ENCODE results near the gene NAAA. TPM values are rescaled to one million over a fixed set of nuclear protein-coding genes. Genes with fewer than 3 reads are reported as not detected.

NAAA gene
- total and polyA plus RNA-seq, 2 of the 13 experiments (the other 11 are each of a cell fraction or from before 2014, with no cell fraction given) = 22.4 to 24.6 TPM

- TF ChIP-seq ZBTB3 (CRISPR knock-in tag; IDR thresholded peaks at IDR 0.05; ENCODE audit: borderline replicate concordance, low read depth) = no peak
- no peak for TF ChIP-seq NFATC3 (CRISPR knock-in tag; IDR thresholded peaks at IDR 0.05)
- peak; percentile 69; the same call in 1 of the 2 replicates for TF ChIP-seq ZNF430 (CRISPR knock-in tag; IDR thresholded peaks at IDR 0.05)
- TF ChIP-seq ZNF143 (CRISPR knock-in tag; IDR thresholded peaks at IDR 0.05) = no peak
- TF ChIP-seq ZNF431 (CRISPR knock-in tag; IDR thresholded peaks at IDR 0.05; ENCODE audit: borderline replicate concordance, low read depth) = peak; percentile 70; the same call in 1 of the 2 replicates
- no peak for TF ChIP-seq HMG20A (CRISPR knock-in tag; IDR thresholded peaks at IDR 0.05; ENCODE audit: borderline replicate concordance)
- no peak; the same call in 1 of the 2 replicates for TF ChIP-seq ARID5B (CRISPR knock-in tag; IDR thresholded peaks at IDR 0.05)
- no peak for TF ChIP-seq ZNF432 (CRISPR knock-in tag; IDR thresholded peaks at IDR 0.05; ENCODE audit: borderline replicate concordance)
- TF ChIP-seq ZNF563 (CRISPR knock-in tag; IDR thresholded peaks at IDR 0.05) = peak; percentile 70
- TF ChIP-seq ATF3 (CRISPR knock-in tag; IDR thresholded peaks at IDR 0.05) = no peak
- no peak for TF ChIP-seq MIXL1 (CRISPR knock-in tag; IDR thresholded peaks at IDR 0.05)
- TF ChIP-seq ELK4 (CRISPR knock-in tag; IDR thresholded peaks at IDR 0.05; ENCODE audit: borderline replicate concordance) = no peak
- TF ChIP-seq ZBTB37 (CRISPR knock-in tag; IDR thresholded peaks at IDR 0.05) = no peak
- TF ChIP-seq MEIS2 (CRISPR knock-in tag; IDR thresholded peaks at IDR 0.05) = no peak; the same call in 1 of the 2 replicates
- TF ChIP-seq NFE2L1 (CRISPR knock-in tag; IDR thresholded peaks at IDR 0.05; ENCODE audit: borderline replicate concordance) = no peak
- TF ChIP-seq ZNF33A (CRISPR knock-in tag; IDR thresholded peaks at IDR 0.05; ENCODE audit: borderline replicate concordance) = no peak
- TF ChIP-seq ZNF382 (CRISPR knock-in tag; IDR thresholded peaks at IDR 0.05; ENCODE audit: borderline replicate concordance) = no peak
- TF ChIP-seq MYPOP (CRISPR knock-in tag; IDR thresholded peaks at IDR 0.05) = peak; percentile 91
- TF ChIP-seq NR3C1 (CRISPR knock-in tag; IDR thresholded peaks at IDR 0.05) = no peak
- TF ChIP-seq ZNF343 (CRISPR knock-in tag; IDR thresholded peaks at IDR 0.05) = peak; percentile 87
- TF ChIP-seq CSRNP1 (CRISPR knock-in tag; IDR thresholded peaks at IDR 0.05) = no peak; the same call in 1 of the 2 replicates
Measured at GRCh38 chr4:75940692-75941253, at the start of gene NAAA (continued).

Measured in HepG2 (cell line).